Neural cell (in vitro differentiated cells): ENCODE data around the gene MED15. TPM values are rescaled to one million over a fixed set of nuclear protein-coding genes. Genes with fewer than 3 reads are reported as not detected.

ENCODE experiments used
- H2AFZ ChIP-seq: fragments of 200-600, 300-800 bp; sonication (generic), shearing (Covaris generic); 2 replicates; pipeline ENCODE4 v1.6.0; 2014; ENCODE audit warnings: low read depth, mild to moderate bottlenecking, antibody characterized with exemption, low read length, moderate library complexity
- H3F3A ChIP-seq: fragments of 200-600 bp; shearing (Covaris generic); 2 replicates; pipeline ENCODE4 v1.6.1; 2016; ENCODE audit warnings: mild to moderate bottlenecking, moderate library complexity, mixed read lengths, antibody characterized with exemption, low read length; ENCODE audit not compliant: insufficient read depth, poor library complexity, severe bottlenecking
- H3K27ac ChIP-seq: fragments of 200-600, 300-800 bp; sonication (generic), shearing (Covaris generic); 2 replicates; pipeline ENCODE4 v1.5.1; 2014; ENCODE audit warnings: mild to moderate bottlenecking, low read length, moderate library complexity
- H3K27me3 ChIP-seq: fragments of 300-800, 200-600 bp; sonication (generic), shearing (Covaris generic); 2 replicates; pipeline ENCODE4 v1.6.0; 2014; ENCODE audit warnings: mild to moderate bottlenecking, low read depth, low read length, moderate library complexity; ENCODE audit not compliant: insufficient read depth
- H3K36me3 ChIP-seq: fragments of 300-800, 200-600 bp; sonication (generic), shearing (Covaris generic); 2 replicates; pipeline ENCODE4 v1.5.1; 2014; ENCODE audit warnings: mild to moderate bottlenecking, antibody characterized with exemption, low read length, moderate library complexity; ENCODE audit not compliant: insufficient read depth
- H3K4me2 ChIP-seq: fragments of 300-800, 200-600 bp; sonication (generic), shearing (Covaris generic); 2 replicates; pipeline ENCODE4 v1.6.0; 2014; ENCODE audit warnings: mild to moderate bottlenecking, low read length
- H3K4me3 ChIP-seq: fragments of 300-800, 200-600 bp; sonication (generic), shearing (Covaris generic); 2 replicates; pipeline ENCODE4 v1.5.1; 2014; ENCODE audit warnings: mild to moderate bottlenecking, low read length, moderate library complexity
- H3K79me2 ChIP-seq: fragments of 200-600 bp; shearing (Covaris generic); replicated peaks from 2 replicates; pipeline ENCODE4 v1.6.0; 2014; ENCODE audit warnings: mild to moderate bottlenecking, low read length, moderate library complexity; ENCODE audit not compliant: insufficient read depth
- H3K9ac ChIP-seq: fragments of 300-800, 200-600 bp; sonication (generic), shearing (Covaris generic); 2 replicates; pipeline ENCODE4 v1.6.1; 2016; ENCODE audit warnings: mild to moderate bottlenecking, low read length, mixed read lengths
- H3K9me2 ChIP-seq: fragments of 200-600 bp; shearing (Covaris generic); 2 replicates; pipeline ENCODE4 v1.6.1; 2016; ENCODE audit warnings: mild to moderate bottlenecking, low read length, mixed read lengths; ENCODE audit not compliant: insufficient read depth
- H3K9me3 ChIP-seq: fragments of 200-600, 300-800 bp; sonication (generic), shearing (Covaris generic); 2 replicates; pipeline ENCODE4 v1.6.1; 2016; ENCODE audit warnings: mild to moderate bottlenecking, mixed run types, low read length, moderate library complexity, mixed read lengths
- H4K20me1 ChIP-seq: fragments of 200-600 bp; shearing (Covaris generic); 2 replicates; pipeline ENCODE4 v1.6.1; 2016; ENCODE audit warnings: mild to moderate bottlenecking, mixed run types; ENCODE audit not compliant: insufficient read depth
- CTCF ChIP-seq: fragments of 450-650 bp; IDR thresholded peaks from 2 replicates; pipeline ENCODE4 v1.5.1; 2014; ENCODE audit warnings: antibody characterized with exemption, mild to moderate bottlenecking, moderate library complexity; ENCODE audit not compliant: poor library complexity, severe bottlenecking
- EP300 ChIP-seq: fragments of 450-650 bp; conservative IDR thresholded peaks from 2 replicates; pipeline ENCODE4 v1.6.1; 2014; ENCODE audit warnings: antibody characterized with exemption, mild to moderate bottlenecking, moderate library complexity; ENCODE audit not compliant: poor library complexity, severe bottlenecking
- EZH2 ChIP-seq: fragments of 200-600, 300-800 bp; shearing (Covaris generic), sonication (generic); IDR thresholded peaks from 2 replicates; pipeline ENCODE4 v1.6.1; 2014; ENCODE audit warnings: antibody characterized with exemption, low read length, borderline replicate concordance, mild to moderate bottlenecking; ENCODE audit not compliant: insufficient read depth, poor library complexity, severe bottlenecking
- MXI1 ChIP-seq: fragments of 450-650 bp; conservative IDR thresholded peaks from 2 replicates; pipeline ENCODE4 v1.6.1; 2014; ENCODE audit warnings: antibody characterized with exemption, mild to moderate bottlenecking; ENCODE audit not compliant: poor library complexity, severe bottlenecking
- POLR2AphosphoS5 ChIP-seq: IDR thresholded peaks from 2 replicates; pipeline ENCODE4 v1.6.1; 2012
- RAD21 ChIP-seq: fragments of 450-650 bp; conservative IDR thresholded peaks from 2 replicates; pipeline ENCODE4 v1.6.1; 2014; ENCODE audit warnings: antibody characterized with exemption, mild to moderate bottlenecking, moderate library complexity
- SMC3 ChIP-seq: fragments of 450-650 bp; conservative IDR thresholded peaks from 2 replicates; pipeline ENCODE4 v1.6.1; 2014; ENCODE audit warnings: antibody characterized with exemption, mild to moderate bottlenecking, moderate library complexity; ENCODE audit not compliant: poor library complexity
- TAF1 ChIP-seq: IDR thresholded peaks from 2 replicates; pipeline ENCODE4 v1.6.1; 2012; ENCODE audit warnings: low read depth
- polyA plus RNA-seq: library from polyadenylated mRNA; depleted of rRNA; stranded (reverse); fragments of >200 nt; gene quantifications from 2 replicates; pipeline ENCODE4 v1.2.3, GENCODE V29; 2014
- TF ChIP-seq, protein P1 (sequence below): IDR thresholded peaks from 2 replicates; pipeline ENCODE4 v1.6.1; 2012; ENCODE audit warnings: borderline replicate concordance

The MED15 gene
- polyA plus RNA-seq, 1 donor from 2014 or later = 13.2 TPM

GRCh38 chr22:20630873-20631617, 123.6 kb downstream of the MED15 start:
- no peaks in the 10 kb centered on the region for H3K9me2 ChIP-seq
- TF ChIP-seq POLR2AphosphoS5 (no peak), MXI1 (no peak), EZH2 (no peak), EP300 (no peak), RAD21 (no peak), SMC3 (no peak), TAF1 (no peak), CTCF (no peak)
- TF ChIP-seq, protein P1, sequence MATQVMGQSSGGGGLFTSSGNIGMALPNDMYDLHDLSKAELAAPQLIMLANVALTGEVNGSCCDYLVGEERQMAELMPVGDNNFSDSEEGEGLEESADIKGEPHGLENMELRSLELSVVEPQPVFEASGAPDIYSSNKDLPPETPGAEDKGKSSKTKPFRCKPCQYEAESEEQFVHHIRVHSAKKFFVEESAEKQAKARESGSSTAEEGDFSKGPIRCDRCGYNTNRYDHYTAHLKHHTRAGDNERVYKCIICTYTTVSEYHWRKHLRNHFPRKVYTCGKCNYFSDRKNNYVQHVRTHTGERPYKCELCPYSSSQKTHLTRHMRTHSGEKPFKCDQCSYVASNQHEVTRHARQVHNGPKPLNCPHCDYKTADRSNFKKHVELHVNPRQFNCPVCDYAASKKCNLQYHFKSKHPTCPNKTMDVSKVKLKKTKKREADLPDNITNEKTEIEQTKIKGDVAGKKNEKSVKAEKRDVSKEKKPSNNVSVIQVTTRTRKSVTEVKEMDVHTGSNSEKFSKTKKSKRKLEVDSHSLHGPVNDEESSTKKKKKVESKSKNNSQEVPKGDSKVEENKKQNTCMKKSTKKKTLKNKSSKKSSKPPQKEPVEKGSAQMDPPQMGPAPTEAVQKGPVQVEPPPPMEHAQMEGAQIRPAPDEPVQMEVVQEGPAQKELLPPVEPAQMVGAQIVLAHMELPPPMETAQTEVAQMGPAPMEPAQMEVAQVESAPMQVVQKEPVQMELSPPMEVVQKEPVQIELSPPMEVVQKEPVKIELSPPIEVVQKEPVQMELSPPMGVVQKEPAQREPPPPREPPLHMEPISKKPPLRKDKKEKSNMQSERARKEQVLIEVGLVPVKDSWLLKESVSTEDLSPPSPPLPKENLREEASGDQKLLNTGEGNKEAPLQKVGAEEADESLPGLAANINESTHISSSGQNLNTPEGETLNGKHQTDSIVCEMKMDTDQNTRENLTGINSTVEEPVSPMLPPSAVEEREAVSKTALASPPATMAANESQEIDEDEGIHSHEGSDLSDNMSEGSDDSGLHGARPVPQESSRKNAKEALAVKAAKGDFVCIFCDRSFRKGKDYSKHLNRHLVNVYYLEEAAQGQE = no peak
- no peaks in the 10 kb centered on the region for H3K9me3 ChIP-seq

DNA sequence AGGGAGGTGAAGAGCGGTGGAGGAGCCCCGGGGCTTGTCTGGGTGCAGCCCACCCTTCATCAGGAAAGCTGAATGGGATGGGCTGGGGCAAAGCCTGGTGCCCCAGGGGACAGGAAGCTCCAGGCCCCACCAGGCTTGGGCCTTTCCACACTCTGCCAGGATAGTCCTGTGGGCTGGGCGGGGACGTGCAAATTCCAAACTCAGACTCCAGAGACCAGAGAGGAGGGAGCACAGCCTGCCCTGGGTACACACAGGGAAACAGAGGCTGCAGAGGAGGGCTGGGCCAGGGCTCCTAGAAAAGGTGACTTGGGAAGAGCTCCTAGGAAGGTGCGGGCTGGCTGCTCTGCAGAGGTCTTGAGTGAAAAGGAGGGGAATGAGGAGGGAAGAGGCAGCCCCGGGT, 124.7 kb downstream of the MED15 start:
- Histone ChIP-seq H3K4me2 (no peak overlapping the region), H3K9ac (no peak overlapping the region), H3K36me3 (no peaks in the 10 kb centered on the region), H4K20me1 (no peaks in the 10 kb centered on the region), H3K9me3 (no peaks in the 10 kb centered on the region), H3K4me3 (no peak overlapping the region), H3K79me2 (no peaks in the 10 kb centered on the region), H3K27me3 (no peaks in the 10 kb centered on the region), H3K27ac (no peak overlapping the region), H3F3A (no peaks in the 10 kb centered on the region), H2AFZ (no peak overlapping the region), H3K9me2 (no peaks in the 10 kb centered on the region)
- TF ChIP-seq SMC3 (no peak), RAD21 (no peak), POLR2AphosphoS5 (no peak), MXI1 (no peak), CTCF (no peak), TAF1 (no peak), EP300 (no peak), EZH2 (no peak)
- TF ChIP-seq, protein P1 = no peak

More at GRCh38 chr22:20630873-20631617, 123.6 kb downstream of the MED15 start:
- no peak overlapping the region for H2AFZ ChIP-seq
- H3K9ac ChIP-seq = no peak overlapping the region
- H3K79me2 ChIP-seq = no peaks in the 10 kb centered on the region
- H3K27ac ChIP-seq = no peak overlapping the region
- H3K4me3 ChIP-seq = no peak overlapping the region
- H3K36me3 ChIP-seq = no peaks in the 10 kb centered on the region
- no peaks in the 10 kb centered on the region for H4K20me1 ChIP-seq
- no peaks in the 10 kb centered on the region for H3K27me3 ChIP-seq
- no peaks in the 10 kb centered on the region for H3F3A ChIP-seq
- no peak overlapping the region for H3K4me2 ChIP-seq
